Mesenchymal stem cell (in vitro differentiated cells and primary cell): Measurements from ENCODE around the gene TMSB10.

Experiments used
- DNase-seq: peaks from one replicate; pipeline ENCODE4 v3.0.0-alpha.2; 2013
- H2AFZ ChIP-seq: one replicate; pipeline ENCODE4 v1.6.1; 2013; ENCODE audit warnings: low read depth, mild to moderate bottlenecking, control low read depth, inconsistent platforms, low read length, moderate library complexity
- H2AK5ac ChIP-seq: 2 replicates; pipeline ENCODE4 v1.6.1; 2013; ENCODE audit warnings: low read length, moderate library complexity, mild to moderate bottlenecking, inconsistent platforms; ENCODE audit not compliant: severe bottlenecking
- H2BK120ac ChIP-seq: one replicate; pipeline ENCODE4 v1.6.1; 2013; ENCODE audit warnings: low read depth, mild to moderate bottlenecking, inconsistent platforms, low read length, moderate library complexity
- H2BK12ac ChIP-seq, 2 experiments: one replicate each; pipeline ENCODE4 v1.6.1; 2013; ENCODE audit warnings: inconsistent platforms in 2 of 2, low read length in 2 of 2, mild to moderate bottlenecking in 2 of 2, moderate library complexity in 2 of 2, control low read depth in 1 of 2
- H2BK15ac ChIP-seq: one replicate; pipeline ENCODE4 v1.6.1; 2013; ENCODE audit warnings: mild to moderate bottlenecking, low read depth, inconsistent platforms; ENCODE audit not compliant: poor library complexity, severe bottlenecking
- H2BK5ac ChIP-seq: 2 replicates; pipeline ENCODE4 v1.6.1; 2013; ENCODE audit warnings: low read depth, mild to moderate bottlenecking, low read length, control low read depth, inconsistent platforms; ENCODE audit not compliant: poor library complexity, severe bottlenecking
- H3K14ac ChIP-seq, 2 experiments: one replicate each; pipeline ENCODE4 v1.6.1; 2013; ENCODE audit warnings: inconsistent platforms in 2 of 2, low read length in 2 of 2, control low read depth in 1 of 2, mild to moderate bottlenecking in 1 of 2, moderate library complexity in 1 of 2
- H3K18ac ChIP-seq, 2 experiments: one replicate each; pipeline ENCODE4 v1.6.1; 2013; ENCODE audit warnings: inconsistent platforms in 2 of 2, low read length in 2 of 2, control low read depth in 1 of 2, low read depth in 1 of 2, mild to moderate bottlenecking in 1 of 2
- H3K23ac ChIP-seq, 2 experiments: one replicate each; pipeline ENCODE4 v1.6.1; 2013; ENCODE audit warnings: inconsistent platforms in 2 of 2, low read length in 2 of 2, mild to moderate bottlenecking in 2 of 2, moderate library complexity in 2 of 2, control low read depth in 1 of 2
- H3K27ac ChIP-seq: 2 replicates; pipeline ENCODE4 v1.5.1; 2013; ENCODE audit warnings: mild to moderate bottlenecking, moderate library complexity, low read length, control low read depth, inconsistent platforms; ENCODE audit not compliant: poor library complexity, severe bottlenecking
- H3K27me3 ChIP-seq, 2 experiments: 2 replicates each; pipeline versions ENCODE4 v1.6.1 to v1.7.0; 2013; ENCODE audit warnings: low read length in 2 of 2, mild to moderate bottlenecking in 2 of 2, moderate library complexity in 2 of 2, control low read depth in 1 of 2, inconsistent platforms in 1 of 2; ENCODE audit not compliant: control insufficient read depth in 1 of 2, insufficient read depth in 1 of 2
- H3K36me3 ChIP-seq, 2 experiments: 2 replicates each; pipeline versions ENCODE4 v1.6.1 to v1.7.0; 2013; ENCODE audit warnings: low read length in 2 of 2, control low read depth in 1 of 2, inconsistent platforms in 1 of 2, low read depth in 1 of 2, mild to moderate bottlenecking in 1 of 2; ENCODE audit not compliant: insufficient read depth in 2 of 2, control insufficient read depth in 1 of 2
- H3K4ac ChIP-seq, 2 experiments: one replicate each; pipeline ENCODE4 v1.6.1; 2013; ENCODE audit warnings: inconsistent platforms in 2 of 2, low read length in 2 of 2, mild to moderate bottlenecking in 2 of 2, moderate library complexity in 2 of 2, control low read depth in 1 of 2, low read depth in 1 of 2
- H3K4me1 ChIP-seq: 2 replicates; pipeline ENCODE4 v1.6.1; 2013; ENCODE audit warnings: low read depth, low read length, control low read depth; ENCODE audit not compliant: control insufficient read depth, insufficient read depth
- H3K4me2 ChIP-seq: 2 replicates; pipeline ENCODE4 v1.6.1; 2013; ENCODE audit warnings: low read length, mild to moderate bottlenecking, inconsistent platforms; ENCODE audit not compliant: poor library complexity, severe bottlenecking
- H3K4me3 ChIP-seq, 2 experiments: 2 replicates each; pipeline versions ENCODE4 v1.5.1 to v1.7.0; 2013; ENCODE audit warnings: low read length in 2 of 2, mild to moderate bottlenecking in 2 of 2, control low read depth in 1 of 2, low read depth in 1 of 2; ENCODE audit not compliant: insufficient read depth in 1 of 2
- H3K79me1 ChIP-seq: replicated peaks from 2 replicates; pipeline ENCODE4 v1.6.1; 2013; ENCODE audit warnings: mild to moderate bottlenecking, control low read depth, low read length, inconsistent platforms; ENCODE audit not compliant: poor library complexity, severe bottlenecking
- H3K9ac ChIP-seq: 2 replicates; pipeline ENCODE4 v1.7.0; 2013; ENCODE audit warnings: mild to moderate bottlenecking, low read length, moderate library complexity
- H3K9me3 ChIP-seq: 2 replicates; pipeline ENCODE4 v1.7.0; 2013; ENCODE audit warnings: mild to moderate bottlenecking, low read length; ENCODE audit not compliant: control insufficient read depth
- H4K8ac ChIP-seq: one replicate; pipeline ENCODE4 v1.6.1; 2013; ENCODE audit warnings: inconsistent platforms, mild to moderate bottlenecking, low read length, moderate library complexity
- H4K91ac ChIP-seq: one replicate; pipeline ENCODE4 v1.6.1; 2013; ENCODE audit warnings: mild to moderate bottlenecking, low read length, inconsistent platforms
- WGBS: methylation state at CpG from one replicate; pipeline ENCODE4 v1.1.7; 2013; ENCODE audit warnings: mixed read lengths; 5-methylcytosine and 5-hydroxymethylcytosine counted together

The TMSB10 gene

DNA sequence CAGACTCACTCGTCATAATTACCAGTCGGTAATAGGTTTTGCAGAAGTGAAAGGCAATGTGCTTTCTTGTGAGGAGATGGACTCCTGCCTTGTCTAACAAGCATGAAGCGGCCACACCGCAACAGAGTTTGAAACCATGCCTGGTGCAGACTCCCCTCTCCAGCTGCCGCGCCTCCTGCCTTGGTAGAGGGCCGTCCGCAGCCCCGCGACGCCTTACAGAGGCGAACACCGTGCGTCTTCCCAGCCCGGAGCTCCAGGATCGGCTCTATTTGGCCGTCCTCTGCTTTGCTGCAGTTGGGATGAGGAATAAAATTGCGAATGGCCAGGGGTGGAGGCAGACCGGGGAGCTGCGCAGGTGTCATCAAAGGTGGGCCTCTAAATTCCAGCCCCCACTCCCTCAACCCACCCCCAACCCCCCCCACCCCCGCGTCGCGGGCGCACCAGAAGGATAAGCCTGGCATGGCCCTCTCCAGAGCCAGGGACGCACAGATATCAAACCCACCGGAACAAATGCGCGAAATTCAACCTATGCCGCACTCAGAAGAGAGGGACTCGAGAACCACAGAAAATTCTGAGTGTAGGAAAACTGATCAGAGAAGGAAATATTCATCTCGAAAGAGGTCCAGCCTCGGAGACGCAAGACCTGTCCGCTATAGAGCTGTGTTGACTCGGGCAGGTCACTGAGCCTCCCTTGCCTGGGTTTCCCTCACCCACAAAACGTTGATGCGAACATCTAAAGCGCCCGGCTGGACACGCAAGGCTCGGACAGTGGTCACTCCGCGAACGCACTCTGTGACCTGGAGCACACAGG is 25.7 kb upstream of the TMSB10 start:
- Histone ChIP-seq H3K14ac (no peak overlapping the region), H3K4me1 (peaks cover 19% of the 10 kb centered on the region), H3K23ac (no peak overlapping the region), H2BK120ac (no peak overlapping the region), H3K4ac (no peak overlapping the region), H2AFZ (no peak overlapping the region), H3K18ac (no peak overlapping the region), H3K79me1 (no peaks in the 10 kb centered on the region), H3K36me3 (no peaks in the 10 kb centered on the region), H2AK5ac (no peak overlapping the region), H2BK5ac (no peak overlapping the region), H3K9ac (peak overlapping the region; percentile 80), H4K91ac (no peak overlapping the region), H3K4me3 (peak overlapping the region in 1 of 2 experiments; percentile 83), H2BK15ac (no peak overlapping the region), H2BK12ac (no peak overlapping the region), H3K27me3 (peaks cover 8 to 16% of the 10 kb centered on the region in 2 experiments), H3K9me3 (no peaks in the 10 kb centered on the region), H3K4me2 (peak overlapping the region; percentile 99), H3K27ac (no peak overlapping the region), H4K8ac (no peak overlapping the region)
- WGBS: 12% methylated on average over 35 of the region's 45 CpGs
- peak; percentile 25 for DNase-seq

DNA sequence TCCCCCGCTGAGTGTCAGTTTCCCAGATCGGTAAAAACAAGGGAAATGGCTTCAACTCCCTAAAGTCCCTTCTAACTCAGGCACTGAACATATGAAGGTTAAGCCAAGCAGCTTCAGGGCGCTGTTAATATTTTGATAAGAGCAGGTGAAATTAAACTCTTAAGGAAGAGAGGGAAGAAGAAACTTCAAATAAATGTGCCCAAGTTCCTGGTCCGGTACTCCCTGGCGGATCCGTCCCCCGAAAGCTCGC is 25.1 kb upstream of the TMSB10 start:
- Histone ChIP-seq H3K27ac (no peak overlapping the region), H3K4ac (no peak overlapping the region), H3K4me2 (peak overlapping the region; percentile 99), H4K91ac (no peak overlapping the region), H4K8ac (no peak overlapping the region), H2BK15ac (no peak overlapping the region), H2BK5ac (no peak overlapping the region), H3K27me3 (peaks cover 8 to 16% of the 10 kb centered on the region in 2 experiments), H2AFZ (no peak overlapping the region), H3K79me1 (no peaks in the 10 kb centered on the region), H2BK120ac (no peak overlapping the region), H3K23ac (no peak overlapping the region), H3K9me3 (no peaks in the 10 kb centered on the region), H3K4me1 (peaks cover 21% of the 10 kb centered on the region), H3K14ac (no peak overlapping the region), H3K9ac (peak overlapping the region; percentile 80), H2BK12ac (no peak overlapping the region), H3K18ac (peak overlapping the region in 1 of 2 experiments; percentile 48), H3K4me3 (peak overlapping the region; percentile 64 to 83), H2AK5ac (no peak overlapping the region), H3K36me3 (no peaks in the 10 kb centered on the region)
- 1% methylated on average over 8 of the region's 8 CpGs for WGBS
- DNase-seq: no peak

DNA sequence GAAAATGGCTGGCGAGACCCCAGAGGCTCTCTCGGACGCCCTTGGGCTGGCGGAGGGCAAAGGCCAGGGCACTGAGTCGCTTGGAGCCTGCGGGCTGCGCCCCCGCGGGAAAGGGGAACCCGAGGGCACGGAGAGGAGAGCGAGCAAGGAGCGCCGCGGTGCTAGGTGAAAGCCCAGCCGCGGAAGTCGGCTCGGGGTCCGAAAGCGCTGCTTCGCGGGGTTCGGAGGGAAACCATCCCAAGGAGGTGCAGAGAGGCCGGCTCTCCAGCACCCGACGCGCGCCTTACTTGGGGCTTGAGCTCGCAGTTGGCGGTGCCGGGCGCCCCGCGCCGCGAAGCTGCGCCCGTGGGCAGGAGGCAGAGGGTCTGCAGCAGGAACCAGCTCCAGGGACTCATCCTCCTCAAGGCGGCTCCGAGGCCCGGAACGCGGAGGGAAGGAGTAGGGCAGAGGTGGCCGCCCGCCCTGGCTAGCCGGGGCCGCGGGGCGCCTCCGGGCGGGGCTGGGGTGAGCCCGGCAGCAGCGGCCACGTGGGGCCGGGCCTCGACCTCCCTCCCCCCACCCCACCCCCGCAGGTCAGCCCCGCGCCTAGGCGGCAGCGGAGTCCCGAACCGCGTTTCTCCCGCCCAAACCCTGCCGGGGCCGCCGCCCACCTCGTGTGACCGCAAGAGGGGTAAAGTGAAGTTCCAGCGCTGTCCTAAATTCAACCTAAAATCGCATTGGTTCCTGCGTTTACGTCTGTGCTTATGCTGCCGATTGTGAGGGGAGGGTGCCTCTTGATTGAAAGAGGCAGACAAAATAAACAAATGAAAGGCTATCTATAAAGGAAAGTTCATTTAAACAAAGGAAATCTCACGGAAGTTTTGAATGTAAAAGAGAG is 24.6 kb upstream of the TMSB10 start, which contains the start of gene TRABD2A:
TSS of gene TRABD2A (minus strand) at position 440 of the 877 bp plus-strand sequence. CDS start at position 395, 45 bp downstream.
- Histone ChIP-seq H4K91ac (no peak within 1 kb of the TSS), H3K9ac (peak within 1 kb of the TSS; percentile 80), H3K18ac (peak within 1 kb of the TSS; percentile 66 to 67), H3K14ac (peak within 1 kb of the TSS in 1 of 2 experiments; percentile 53), H3K79me1 (no peaks in the 10 kb centered on the region), H2BK5ac (no peak within 1 kb of the TSS), H3K27ac (no peak within 1 kb of the TSS), H3K36me3 (no peaks in the 10 kb centered on the region), H3K27me3 (peaks cover 8 to 16% of the 10 kb centered on the region in 2 experiments), H3K4me3 (peak within 1 kb of the TSS; percentile 64 to 83), H3K23ac (peak within 1 kb of the TSS; percentile 35 to 38), H3K4me1 (peaks cover 21% of the 10 kb centered on the region), H2BK120ac (no peak within 1 kb of the TSS), H3K9me3 (no peaks in the 10 kb centered on the region), H2AFZ (no peak within 1 kb of the TSS), H4K8ac (peak within 1 kb of the TSS; percentile 67), H2AK5ac (no peak within 1 kb of the TSS), H3K4ac (no peak within 1 kb of the TSS), H2BK15ac (no peak within 1 kb of the TSS), H3K4me2 (peak within 1 kb of the TSS; percentile 99), H2BK12ac (peak within 1 kb of the TSS in 1 of 2 experiments; percentile 29)
- under 1% methylated on average over 68 of the region's 77 CpGs for WGBS
- peak; percentile 28 for DNase-seq
